HepG2 (cell line): ENCODE results near the gene MESD. TPM values are rescaled to one million over a fixed set of nuclear protein-coding genes. Genes with fewer than 3 reads are reported as not detected.
A peak's percentile ranks its signal among the peaks of the same experiment; 100 is the strongest.

Experiments
- EHMT2 ChIP-seq: fragments of 200-600 bp; sonication (generic); IDR thresholded peaks from 2 replicates; pipeline ENCODE4 v1.7.0; 2017; ENCODE audit warnings: antibody characterized with exemption, low read depth, low read length, borderline replicate concordance
- FOXA1 ChIP-seq, 2 experiments: fragments of 450-650 bp in 1 of 2; sonication (generic) in 1 of 2; formaldehyde crosslinking in 1 of 2; IDR thresholded peaks; 2 replicates each; pipeline versions ENCODE4 v1.4.0 to v1.6.1; 2016 to 2020; ENCODE audit warnings: missing genetic modification reagents in 1 of 2
- FOXK1 ChIP-seq: sonication (generic); formaldehyde crosslinking; IDR thresholded peaks from 2 replicates; pipeline ENCODE4 v1.4.0; 2020; ENCODE audit warnings: low read depth, missing genetic modification reagents, borderline replicate concordance
- MEIS1 ChIP-seq: sonication (generic); formaldehyde crosslinking; IDR thresholded peaks from 2 replicates; pipeline ENCODE4 v1.9.0; 2021; ENCODE audit warnings: mild to moderate bottlenecking, missing genetic modification reagents, moderate library complexity, borderline replicate concordance
- NFE2L2 ChIP-seq: fragments of 150-350 bp; IDR thresholded peaks from 2 replicates; pipeline ENCODE4 v1.6.1; 2014; ENCODE audit warnings: low read length
- NR2F6 ChIP-seq, 2 experiments: IDR thresholded peaks; 2 replicates each; pipeline ENCODE4 v1.6.1; 2016; ENCODE audit warnings: antibody characterized with exemption in 1 of 2, mild to moderate bottlenecking in 1 of 2
- PAWR ChIP-seq: sonication (generic); formaldehyde crosslinking; IDR thresholded peaks from 2 replicates; pipeline ENCODE4 v1.4.0; 2020; ENCODE audit warnings: missing genetic modification reagents, mild to moderate bottlenecking, borderline replicate concordance
- RXRB ChIP-seq: IDR thresholded peaks from 2 replicates; pipeline ENCODE4 v1.6.1; 2016; ENCODE audit warnings: borderline replicate concordance, missing genetic modification reagents, missing compliant biosample characterization
- SIX1 ChIP-seq: sonication (generic); formaldehyde crosslinking; IDR thresholded peaks from 2 replicates; pipeline ENCODE4 v1.4.0; 2020; ENCODE audit warnings: missing genetic modification reagents, borderline replicate concordance
- SOX6 ChIP-seq, 2 experiments: fragments of 450-650 bp in 1 of 2; sonication (generic) in 1 of 2; formaldehyde crosslinking in 1 of 2; IDR thresholded peaks; 2 replicates each; pipeline versions ENCODE4 v1.4.0 to v1.6.1; 2017 to 2020; ENCODE audit warnings: antibody characterized with exemption in 1 of 2, mild to moderate bottlenecking in 1 of 2, missing genetic modification reagents in 1 of 2
- SP5 ChIP-seq: IDR thresholded peaks from 2 replicates; pipeline ENCODE4 v1.6.1; 2016; ENCODE audit warnings: low read depth, borderline replicate concordance
- ZBTB1 ChIP-seq: sonication (generic); formaldehyde crosslinking; IDR thresholded peaks from 2 replicates; pipeline ENCODE4 v1.4.0; 2020; ENCODE audit warnings: missing genetic modification reagents, borderline replicate concordance
- ZKSCAN1 ChIP-seq: fragments of 150-350 bp; IDR thresholded peaks from 2 replicates; pipeline ENCODE4 v1.6.1; 2014; ENCODE audit warnings: low read length
- ZNF547 ChIP-seq: sonication (generic); formaldehyde crosslinking; IDR thresholded peaks from 2 replicates; pipeline ENCODE4 v1.5.1; 2020; ENCODE audit warnings: mild to moderate bottlenecking, missing genetic modification reagents
- polyA plus RNA-seq, 8 experiments: library from polyadenylated mRNA; depleted of rRNA in 3 of 8; stranded (reverse) in 7 of 8; unstranded in 1 of 8; fragments of >200 nt; fragmentation: Illumina TruSeq in 4 of 8; extraction: Trizol in 4 of 8; gene quantifications; 2 replicates each; pipeline versions ENCODE4 v1.2.1 to v1.2.3, GENCODE V29; 2011 to 2016; ENCODE audit warnings: low read depth in 4 of 8, missing spikeins in 1 of 8, mixed read lengths in 1 of 8; ENCODE audit not compliant: insufficient read depth in 1 of 8
- total RNA-seq, 5 experiments: library from RNA; depleted of rRNA; stranded (reverse); fragments of >200 nt; fragmentation: Illumina TruSeq; extraction: Trizol; gene quantifications; 2 replicates each; pipeline ENCODE4 v1.2.3, GENCODE V29; 2016; ENCODE audit warnings: low read depth in 1 of 5
- TF ChIP-seq, protein P1 (sequence below): sonication (generic); formaldehyde crosslinking; IDR thresholded peaks from 2 replicates; pipeline ENCODE4 v1.4.0; 2020; ENCODE audit warnings: low read depth, mild to moderate bottlenecking, missing genetic modification reagents
- TF ChIP-seq, protein P2 (sequence below): sonication (generic); formaldehyde crosslinking; IDR thresholded peaks from 2 replicates; pipeline ENCODE4 v1.5.0; 2020; ENCODE audit warnings: mild to moderate bottlenecking, missing genetic modification reagents, moderate library complexity
- TF ChIP-seq, protein P3 (sequence below): IDR thresholded peaks from 2 replicates; pipeline ENCODE4 v1.6.1; 2012; ENCODE audit warnings: low read depth, low read length, improper control_type of control experiment
- TF ChIP-seq, protein P4 (sequence below): sonication (generic); formaldehyde crosslinking; conservative IDR thresholded peaks from 2 replicates; pipeline ENCODE4 v1.8.1; 2023; ENCODE audit warnings: missing genetic modification reagents
- TF ChIP-seq, protein P5 (sequence below): sonication (generic); formaldehyde crosslinking; IDR thresholded peaks from 2 replicates; pipeline ENCODE4 v1.4.0; 2020; ENCODE audit warnings: missing genetic modification reagents, borderline replicate concordance

Gene MESD
- total and polyA plus RNA-seq, 2 of the 13 experiments (the other 11 are each of a cell fraction or from before 2014, with no cell fraction given) = 18.0 to 46.2 TPM

DNA sequence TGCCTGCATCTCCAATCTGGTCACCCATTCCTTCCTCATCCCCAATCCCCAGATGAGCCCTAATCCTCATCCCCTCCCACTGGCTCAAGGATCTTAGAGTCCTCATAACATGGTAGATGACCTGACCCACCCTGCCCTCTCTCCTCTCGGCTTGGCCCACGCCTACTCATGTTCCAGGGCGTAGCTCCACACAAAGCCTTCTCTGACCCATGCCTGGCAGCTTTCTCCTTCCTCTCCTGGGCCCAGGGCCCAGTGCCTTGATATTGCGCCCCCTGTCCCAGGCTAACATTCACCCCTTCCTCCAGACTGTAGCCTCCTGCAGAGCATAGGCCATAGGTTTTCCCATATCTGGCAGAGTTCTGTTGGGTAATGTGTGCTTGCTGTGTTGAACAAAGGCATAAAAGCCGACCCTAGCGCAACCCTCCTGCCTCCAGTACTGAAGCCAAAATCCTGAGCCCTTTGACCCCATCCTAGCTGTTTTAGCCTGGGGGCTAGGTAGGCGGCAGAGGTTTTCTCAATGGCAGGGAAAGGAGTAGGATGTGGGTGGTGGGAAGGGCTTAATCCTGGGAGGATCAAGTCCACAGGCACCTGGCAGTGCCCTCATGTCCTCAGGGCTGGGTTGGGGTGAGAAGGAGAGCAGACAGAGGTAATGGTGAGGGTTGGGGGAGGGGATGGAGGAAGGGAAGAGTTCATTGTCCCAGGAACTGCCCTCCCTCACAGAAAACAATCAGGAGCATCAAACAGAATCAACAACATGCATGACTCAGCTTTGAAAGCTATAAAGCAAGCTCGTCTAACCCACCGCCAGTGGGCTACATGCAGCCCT lies 35.5 kb downstream of the MESD start (continued):
- peak; percentile 50 for TF ChIP-seq RXRB
- TF ChIP-seq MEIS1 (CRISPR knock-in tag) = no peak
- no peak for TF ChIP-seq SOX6 (IDR thresholded peaks at IDR 0.05)
- peak; percentile 65 for TF ChIP-seq SOX6 (CRISPR knock-in tag; IDR thresholded peaks at IDR 0.05)
- TF ChIP-seq, protein P1, sequence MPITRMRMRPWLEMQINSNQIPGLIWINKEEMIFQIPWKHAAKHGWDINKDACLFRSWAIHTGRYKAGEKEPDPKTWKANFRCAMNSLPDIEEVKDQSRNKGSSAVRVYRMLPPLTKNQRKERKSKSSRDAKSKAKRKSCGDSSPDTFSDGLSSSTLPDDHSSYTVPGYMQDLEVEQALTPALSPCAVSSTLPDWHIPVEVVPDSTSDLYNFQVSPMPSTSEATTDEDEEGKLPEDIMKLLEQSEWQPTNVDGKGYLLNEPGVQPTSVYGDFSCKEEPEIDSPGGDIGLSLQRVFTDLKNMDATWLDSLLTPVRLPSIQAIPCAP (CRISPR knock-in tag) = no peak
- TF ChIP-seq NR2F6 (IDR thresholded peaks at IDR 0.05) = peak; percentile 68
- peak; percentile 38; the same call in 1 of the 2 replicates for TF ChIP-seq NR2F6 (CRISPR knock-in tag; IDR thresholded peaks at IDR 0.05)
- TF ChIP-seq FOXA1 (IDR thresholded peaks at IDR 0.05) = no peak
- peak; percentile 46 for TF ChIP-seq FOXA1 (CRISPR knock-in tag; IDR thresholded peaks at IDR 0.05)
- 0 out of 2 replicates have a peak, but pooled peaks have one; percentile 12 for TF ChIP-seq SP5 (CRISPR knock-in tag)
- no peak for TF ChIP-seq SIX1 (CRISPR knock-in tag)
- no peak for TF ChIP-seq ZBTB1
- TF ChIP-seq, protein P2, sequence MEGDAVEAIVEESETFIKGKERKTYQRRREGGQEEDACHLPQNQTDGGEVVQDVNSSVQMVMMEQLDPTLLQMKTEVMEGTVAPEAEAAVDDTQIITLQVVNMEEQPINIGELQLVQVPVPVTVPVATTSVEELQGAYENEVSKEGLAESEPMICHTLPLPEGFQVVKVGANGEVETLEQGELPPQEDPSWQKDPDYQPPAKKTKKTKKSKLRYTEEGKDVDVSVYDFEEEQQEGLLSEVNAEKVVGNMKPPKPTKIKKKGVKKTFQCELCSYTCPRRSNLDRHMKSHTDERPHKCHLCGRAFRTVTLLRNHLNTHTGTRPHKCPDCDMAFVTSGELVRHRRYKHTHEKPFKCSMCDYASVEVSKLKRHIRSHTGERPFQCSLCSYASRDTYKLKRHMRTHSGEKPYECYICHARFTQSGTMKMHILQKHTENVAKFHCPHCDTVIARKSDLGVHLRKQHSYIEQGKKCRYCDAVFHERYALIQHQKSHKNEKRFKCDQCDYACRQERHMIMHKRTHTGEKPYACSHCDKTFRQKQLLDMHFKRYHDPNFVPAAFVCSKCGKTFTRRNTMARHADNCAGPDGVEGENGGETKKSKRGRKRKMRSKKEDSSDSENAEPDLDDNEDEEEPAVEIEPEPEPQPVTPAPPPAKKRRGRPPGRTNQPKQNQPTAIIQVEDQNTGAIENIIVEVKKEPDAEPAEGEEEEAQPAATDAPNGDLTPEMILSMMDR = peak; percentile 28; the same call in 1 of the 2 replicates
- TF ChIP-seq FOXK1 (CRISPR knock-in tag) = peak; percentile 43; the same call in 1 of the 2 replicates
- peak; percentile 53; the same call in 1 of the 2 replicates for TF ChIP-seq EHMT2
- peak; percentile 67; the same call in 1 of the 2 replicates for TF ChIP-seq NFE2L2
- TF ChIP-seq ZNF547 (CRISPR knock-in tag) = no peak
- TF ChIP-seq, protein P3, sequence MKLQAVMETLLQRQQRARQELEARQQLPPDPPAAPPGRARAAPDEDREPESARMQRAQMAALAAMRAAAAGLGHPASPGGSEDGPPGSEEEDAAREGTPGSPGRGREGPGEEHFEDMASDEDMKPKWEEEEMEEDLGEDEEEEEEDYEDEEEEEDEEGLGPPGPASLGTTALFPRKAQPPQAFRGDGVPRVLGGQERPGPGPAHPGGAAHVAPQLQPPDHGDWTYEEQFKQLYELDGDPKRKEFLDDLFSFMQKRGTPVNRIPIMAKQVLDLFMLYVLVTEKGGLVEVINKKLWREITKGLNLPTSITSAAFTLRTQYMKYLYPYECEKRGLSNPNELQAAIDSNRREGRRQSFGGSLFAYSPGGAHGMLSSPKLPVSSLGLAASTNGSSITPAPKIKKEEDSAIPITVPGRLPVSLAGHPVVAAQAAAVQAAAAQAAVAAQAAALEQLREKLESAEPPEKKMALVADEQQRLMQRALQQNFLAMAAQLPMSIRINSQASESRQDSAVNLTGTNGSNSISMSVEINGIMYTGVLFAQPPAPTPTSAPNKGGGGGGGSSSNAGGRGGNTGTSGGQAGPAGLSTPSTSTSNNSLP = 0 out of 2 replicates have a peak, but pooled peaks have one; percentile 34
- TF ChIP-seq, protein P4, sequence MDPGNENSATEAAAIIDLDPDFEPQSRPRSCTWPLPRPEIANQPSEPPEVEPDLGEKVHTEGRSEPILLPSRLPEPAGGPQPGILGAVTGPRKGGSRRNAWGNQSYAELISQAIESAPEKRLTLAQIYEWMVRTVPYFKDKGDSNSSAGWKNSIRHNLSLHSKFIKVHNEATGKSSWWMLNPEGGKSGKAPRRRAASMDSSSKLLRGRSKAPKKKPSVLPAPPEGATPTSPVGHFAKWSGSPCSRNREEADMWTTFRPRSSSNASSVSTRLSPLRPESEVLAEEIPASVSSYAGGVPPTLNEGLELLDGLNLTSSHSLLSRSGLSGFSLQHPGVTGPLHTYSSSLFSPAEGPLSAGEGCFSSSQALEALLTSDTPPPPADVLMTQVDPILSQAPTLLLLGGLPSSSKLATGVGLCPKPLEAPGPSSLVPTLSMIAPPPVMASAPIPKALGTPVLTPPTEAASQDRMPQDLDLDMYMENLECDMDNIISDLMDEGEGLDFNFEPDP = no peak
- TF ChIP-seq, protein P5, sequence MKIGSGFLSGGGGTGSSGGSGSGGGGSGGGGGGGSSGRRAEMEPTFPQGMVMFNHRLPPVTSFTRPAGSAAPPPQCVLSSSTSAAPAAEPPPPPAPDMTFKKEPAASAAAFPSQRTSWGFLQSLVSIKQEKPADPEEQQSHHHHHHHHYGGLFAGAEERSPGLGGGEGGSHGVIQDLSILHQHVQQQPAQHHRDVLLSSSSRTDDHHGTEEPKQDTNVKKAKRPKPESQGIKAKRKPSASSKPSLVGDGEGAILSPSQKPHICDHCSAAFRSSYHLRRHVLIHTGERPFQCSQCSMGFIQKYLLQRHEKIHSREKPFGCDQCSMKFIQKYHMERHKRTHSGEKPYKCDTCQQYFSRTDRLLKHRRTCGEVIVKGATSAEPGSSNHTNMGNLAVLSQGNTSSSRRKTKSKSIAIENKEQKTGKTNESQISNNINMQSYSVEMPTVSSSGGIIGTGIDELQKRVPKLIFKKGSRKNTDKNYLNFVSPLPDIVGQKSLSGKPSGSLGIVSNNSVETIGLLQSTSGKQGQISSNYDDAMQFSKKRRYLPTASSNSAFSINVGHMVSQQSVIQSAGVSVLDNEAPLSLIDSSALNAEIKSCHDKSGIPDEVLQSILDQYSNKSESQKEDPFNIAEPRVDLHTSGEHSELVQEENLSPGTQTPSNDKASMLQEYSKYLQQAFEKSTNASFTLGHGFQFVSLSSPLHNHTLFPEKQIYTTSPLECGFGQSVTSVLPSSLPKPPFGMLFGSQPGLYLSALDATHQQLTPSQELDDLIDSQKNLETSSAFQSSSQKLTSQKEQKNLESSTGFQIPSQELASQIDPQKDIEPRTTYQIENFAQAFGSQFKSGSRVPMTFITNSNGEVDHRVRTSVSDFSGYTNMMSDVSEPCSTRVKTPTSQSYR (CRISPR knock-in tag) = peak; percentile 82; the same call in 1 of the 2 replicates
- TF ChIP-seq ZKSCAN1 = no peak
- no peak for TF ChIP-seq PAWR (CRISPR knock-in tag)
